OCI-LY7 (cell line): ENCODE data around the gene CNPPD1. TPM values are rescaled to one million over a fixed set of nuclear protein-coding genes. Genes with fewer than 3 reads are reported as not detected.

Experiments
- BruUV-seq: library from RNA; stranded (reverse); fragments of 400-500 nt; replicated peaks from 2 replicates; lab custom pipeline; 2021; lab: Mats Ljungman, UMichigan
- CTCF ChIA-PET: fragments of 300-600 bp; sonication (Branson Sonifier 250); formaldehyde crosslinking; loops from one replicate; lab custom pipeline; 2022; ENCODE audit warnings: antibody characterized with exemption; ENCODE audit not compliant: unreplicated experiment; lab: Charles Lee
- POLR2A ChIA-PET: fragments of 300-600 bp; sonication (Branson Sonifier 250); formaldehyde crosslinking; loops from one replicate; lab custom pipeline; 2022; ENCODE audit warnings: antibody characterized with exemption; lab: Charles Lee
- DNase-seq: peaks from one replicate; pipeline ENCODE4 v3.0.0-alpha.2; 2015; ENCODE audit warnings: low spot score
- H2AFZ ChIP-seq: fragments of 200-600 bp; sonication (generic), shearing (Covaris generic); 2 replicates; pipeline ENCODE4 v1.6.1; 2014; ENCODE audit warnings: mild to moderate bottlenecking, antibody characterized with exemption, low read length, moderate library complexity
- H3K27ac ChIP-seq: fragments of 200-600 bp; sonication (generic); 2 replicates; pipeline ENCODE4 v1.5.1; 2014; ENCODE audit warnings: mixed run types, low read depth, mild to moderate bottlenecking, moderate library complexity, low read length, inconsistent platforms; ENCODE audit not compliant: poor library complexity, severe bottlenecking
- H3K36me3 ChIP-seq: fragments of 200-600 bp; sonication (generic); 2 replicates; pipeline ENCODE4 v1.6.1; 2014; ENCODE audit warnings: mild to moderate bottlenecking, antibody characterized with exemption, low read length, moderate library complexity, mixed read lengths; ENCODE audit not compliant: insufficient read depth
- H3K4me1 ChIP-seq: fragments of 200-600 bp; sonication (generic); 2 replicates; pipeline ENCODE4 v1.5.1; 2014; ENCODE audit warnings: mild to moderate bottlenecking, low read length; ENCODE audit not compliant: insufficient read depth, poor library complexity, severe bottlenecking
- H3K4me2 ChIP-seq: fragments of 200-600 bp; sonication (generic); 2 replicates; pipeline ENCODE4 v1.6.1; 2014; ENCODE audit warnings: mild to moderate bottlenecking, low read length
- H3K4me3 ChIP-seq: fragments of 200-600 bp; sonication (generic); 2 replicates; pipeline ENCODE4 v1.5.1; 2014; ENCODE audit warnings: mild to moderate bottlenecking, low read depth, low read length; ENCODE audit not compliant: poor library complexity, severe bottlenecking
- H3K79me2 ChIP-seq: fragments of 200-600 bp; sonication (generic); 2 replicates; pipeline ENCODE4 v1.6.1; 2016; ENCODE audit warnings: low read depth, mild to moderate bottlenecking, low read length, moderate library complexity, mixed read lengths; ENCODE audit not compliant: insufficient read depth
- H3K9me2 ChIP-seq: fragments of 200-600 bp; sonication (generic); 2 replicates; pipeline ENCODE4 v1.6.1; 2016; ENCODE audit warnings: mild to moderate bottlenecking, low read length, mixed read lengths; ENCODE audit not compliant: insufficient read depth
- H3K9me3 ChIP-seq: fragments of 200-600 bp; sonication (generic); 2 replicates; pipeline ENCODE4 v1.6.1; 2014; ENCODE audit warnings: mild to moderate bottlenecking, mixed run types, low read length, mixed read lengths
- H4K20me1 ChIP-seq: fragments of 200-600 bp; sonication (generic); 2 replicates; pipeline ENCODE4 v1.6.1; 2014; ENCODE audit warnings: mild to moderate bottlenecking, antibody characterized with exemption, low read length, moderate library complexity, mixed read lengths; ENCODE audit not compliant: insufficient read depth
- CTCF ChIP-seq: fragments of 200-600 bp; sonication (generic); conservative IDR thresholded peaks from 2 replicates; pipeline ENCODE4 v1.5.1; 2014; ENCODE audit warnings: mild to moderate bottlenecking, antibody characterized with exemption, low read length, moderate library complexity, mixed read lengths
- EZH2phosphoT487 ChIP-seq: fragments of 200-600 bp; sonication (generic); IDR thresholded peaks from 2 replicates; pipeline ENCODE4 v1.6.1; 2018; ENCODE audit warnings: low read depth, borderline replicate concordance, mild to moderate bottlenecking, mixed run types, antibody characterized with exemption, low read length, moderate library complexity, mixed read lengths
- intact Hi-C: fragments of 100-400 bp; cut with micrococcal nuclease; formaldehyde crosslinking; loops from one replicate; pipeline ENCODE4 v1.10.0; 2022; ENCODE audit not compliant: unreplicated experiment
- total RNA-seq, 2 experiments: library from RNA; depleted of rRNA in 1 of 2; stranded (reverse); fragments of >200 nt in 1 of 2; shearing (Covaris generic) in 1 of 2; gene quantifications; 2 replicates each; pipeline ENCODE4 v1.2.3, GENCODE V29; 2014 to 2022

CNPPD1 gene
- total RNA-seq, 2 experiments from 2014 or later = 39.2 to 68.2 TPM

- no peak for DNase-seq
- BruUV-seq = no TSS peak
- ChIA-PET POLR2A (no interaction called here), CTCF (no interaction called here)
- Histone ChIP-seq H3K9me2 (no peaks in the 10 kb centered on the region), H3K9me3 (peaks cover 7% of the 10 kb centered on the region; the same call in 1 of the 2 replicates), H4K20me1 (no peaks in the 10 kb centered on the region), H3K4me1 (peaks cover 17% of the 10 kb centered on the region), H2AFZ (no peak overlapping the region), H3K79me2 (peaks cover 4% of the 10 kb centered on the region; the same call in 1 of the 2 replicates), H3K27ac (no peak overlapping the region), H3K36me3 (peaks cover 46% of the 10 kb centered on the region), H3K4me3 (no peak overlapping the region), H3K4me2 (no peak overlapping the region)
- intact Hi-C loops = no loop called here
- TF ChIP-seq CTCF (no peak), EZH2phosphoT487 (no peak)
Measured at GRCh38 chr2:219209236-219210195, 32.8 kb upstream of the CNPPD1 start.

- BruUV-seq = no TSS peak
- DNase-seq = no peak
- H3K9me2 ChIP-seq = no peaks in the 10 kb centered on the region
- peaks cover 44% of the 10 kb centered on the region for H3K36me3 ChIP-seq
- no peak for TF ChIP-seq EZH2phosphoT487
- TF ChIP-seq CTCF = no peak
- intact Hi-C loops = loop anchor here (1.0 kb wide), 1 partner anchor 37 kb away; the partner anchor contains the start of genes GLB1L and STK16
- H4K20me1 ChIP-seq = no peaks in the 10 kb centered on the region
- peak overlapping the region; percentile 69 for H3K4me3 ChIP-seq
- peaks cover 4% of the 10 kb centered on the region; the same call in 1 of the 2 replicates for H3K79me2 ChIP-seq
- no peak overlapping the region for H3K27ac ChIP-seq
- H3K4me2 ChIP-seq = peak overlapping the region; percentile 93
- H3K4me1 ChIP-seq = peaks cover 17% of the 10 kb centered on the region
- POLR2A ChIA-PET = interaction anchor here (0.6 to 1.4 kb wide), 3 partner anchors 19 to 38 kb away, joined by 3 to 6 read pairs (median 3); partner anchors contain the start of gene CNPPD1
- H3K9me3 ChIP-seq = peaks cover 8% of the 10 kb centered on the region; the same call in 1 of the 2 replicates
- CTCF ChIA-PET = interaction anchor here (1.0 kb wide), 1 partner anchor 31 kb away, joined by 3 read pairs; the partner anchor contains the start of gene CNPPD1
- H2AFZ ChIP-seq = no peak overlapping the region
Measured at GRCh38 chr2:219207884-219208740, 31.4 kb upstream of the CNPPD1 start.
